GM12872 (cell line): ENCODE data around the gene PLAAT1.

ENCODE experiments used
- CTCF ChIP-seq: IDR thresholded peaks from 3 replicates; pipeline ENCODE4 v1.5.1; 2011; ENCODE audit warnings: low read depth, mild to moderate bottlenecking, low read length, moderate library complexity; ENCODE audit not compliant: insufficient read depth

The PLAAT1 gene

GRCh38 chr3:193253986-193254660 lies 13.1 kb downstream of the PLAAT1 start:
- no peak for TF ChIP-seq CTCF

- no peak for TF ChIP-seq CTCF
Observed at GRCh38 chr3:193261970-193262369, 20.9 kb downstream of the PLAAT1 start.

- TF ChIP-seq CTCF: no peak
Observed at GRCh38 chr3:193262707-193263106, 21.7 kb downstream of the PLAAT1 start.

GRCh38 chr3:193269343-193270028 lies 28.5 kb downstream of the PLAAT1 start:
- no peak for TF ChIP-seq CTCF

GRCh38 chr3:193270451-193270850 lies 29.4 kb downstream of the PLAAT1 start:
- TF ChIP-seq CTCF: no peak

GRCh38 chr3:193271101-193271840 lies 30.2 kb downstream of the PLAAT1 start:
- TF ChIP-seq CTCF: no peak

- no peak for TF ChIP-seq CTCF
Observed at GRCh38 chr3:193292386-193292785, 51.4 kb downstream of the PLAAT1 start.
